Chondrocyte (in vitro differentiated cells): ENCODE measurements around the gene SH3YL1. TPM values are rescaled to one million over a fixed set of nuclear protein-coding genes. Genes with fewer than 3 reads are reported as not detected.

Experiments
- DNase-seq: peaks from one replicate; pipeline ENCODE4 v3.0.0; 2021; ENCODE audit warnings: mixed read lengths, low spot score
- H3K27ac Mint-ChIP-seq: one replicate; pipeline ENCODE4 v1.8.0; 2021; ENCODE audit warnings: mild to moderate bottlenecking, moderate library complexity, mixed read lengths; ENCODE audit not compliant: unreplicated experiment
- H3K27me3 Mint-ChIP-seq: 2 replicates; pipeline ENCODE4 v1.8.0; 2021; ENCODE audit warnings: low read depth, mixed read lengths
- H3K36me3 Mint-ChIP-seq: 2 replicates; pipeline ENCODE4 v1.8.0; 2021; ENCODE audit warnings: low read depth, mixed read lengths
- H3K4me1 Mint-ChIP-seq: 2 replicates; pipeline ENCODE4 v1.8.0; 2021; ENCODE audit warnings: low read depth, mild to moderate bottlenecking, mixed read lengths
- H3K4me3 Mint-ChIP-seq: one replicate; pipeline ENCODE4 v1.8.0; 2021; ENCODE audit warnings: mild to moderate bottlenecking, moderate library complexity, mixed read lengths; ENCODE audit not compliant: unreplicated experiment
- H3K9me3 Mint-ChIP-seq: 2 replicates; pipeline ENCODE4 v1.8.0; 2021; ENCODE audit warnings: low read depth, mixed read lengths
- total RNA-seq: library from RNA; stranded (reverse); gene quantifications from 3 replicates; pipeline ENCODE4 v1.2.1, GENCODE V29; 2021
- TF ChIP-seq, protein P1 (sequence below): fragments of 200-600 bp; sonication (generic); IDR thresholded peaks from 2 replicates; pipeline ENCODE4 v1.5.0; 2021; ENCODE audit warnings: antibody characterized with exemption, mild to moderate bottlenecking, moderate library complexity

The SH3YL1 gene
- total RNA-seq, 1 donor from 2014 or later = 36.1 TPM

- H3K4me3 Mint-ChIP-seq = no peak overlapping the region
- no peaks in the 10 kb centered on the region for H3K27me3 Mint-ChIP-seq
- no peak for DNase-seq
- H3K4me1 Mint-ChIP-seq = peaks cover 3% of the 10 kb centered on the region
- H3K9me3 Mint-ChIP-seq = no peaks in the 10 kb centered on the region
- TF ChIP-seq, protein P1, sequence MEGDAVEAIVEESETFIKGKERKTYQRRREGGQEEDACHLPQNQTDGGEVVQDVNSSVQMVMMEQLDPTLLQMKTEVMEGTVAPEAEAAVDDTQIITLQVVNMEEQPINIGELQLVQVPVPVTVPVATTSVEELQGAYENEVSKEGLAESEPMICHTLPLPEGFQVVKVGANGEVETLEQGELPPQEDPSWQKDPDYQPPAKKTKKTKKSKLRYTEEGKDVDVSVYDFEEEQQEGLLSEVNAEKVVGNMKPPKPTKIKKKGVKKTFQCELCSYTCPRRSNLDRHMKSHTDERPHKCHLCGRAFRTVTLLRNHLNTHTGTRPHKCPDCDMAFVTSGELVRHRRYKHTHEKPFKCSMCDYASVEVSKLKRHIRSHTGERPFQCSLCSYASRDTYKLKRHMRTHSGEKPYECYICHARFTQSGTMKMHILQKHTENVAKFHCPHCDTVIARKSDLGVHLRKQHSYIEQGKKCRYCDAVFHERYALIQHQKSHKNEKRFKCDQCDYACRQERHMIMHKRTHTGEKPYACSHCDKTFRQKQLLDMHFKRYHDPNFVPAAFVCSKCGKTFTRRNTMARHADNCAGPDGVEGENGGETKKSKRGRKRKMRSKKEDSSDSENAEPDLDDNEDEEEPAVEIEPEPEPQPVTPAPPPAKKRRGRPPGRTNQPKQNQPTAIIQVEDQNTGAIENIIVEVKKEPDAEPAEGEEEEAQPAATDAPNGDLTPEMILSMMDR = no peak
- H3K36me3 Mint-ChIP-seq = peaks cover 43% of the 10 kb centered on the region
- H3K27ac Mint-ChIP-seq = no peak overlapping the region
Measured at GRCh38 chr2:228518-229278, 35.1 kb downstream of the SH3YL1 start.

DNA sequence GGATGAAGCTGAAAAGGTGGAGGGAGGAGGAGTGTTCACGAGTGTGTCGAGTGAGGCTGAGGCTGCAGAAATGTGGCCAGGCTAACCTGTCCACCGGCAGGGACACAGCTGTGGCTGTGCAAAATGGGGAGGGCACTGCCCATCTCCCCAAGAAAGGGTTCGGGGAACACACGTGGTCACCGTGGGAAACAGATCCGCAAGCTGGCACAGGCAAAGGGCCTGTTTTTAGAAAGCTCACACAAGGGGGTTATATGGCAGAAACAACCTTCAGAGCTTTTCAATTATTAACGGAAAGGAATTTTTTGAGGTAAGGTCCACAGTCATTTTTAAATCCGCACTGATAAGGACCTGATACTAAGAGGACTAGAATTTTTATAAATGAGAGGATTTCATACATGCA is 35.7 kb downstream of the SH3YL1 start:
- Mint-ChIP-seq H3K27ac (no peak overlapping the region), H3K9me3 (no peaks in the 10 kb centered on the region), H3K4me1 (peaks cover 3% of the 10 kb centered on the region), H3K36me3 (peaks cover 47% of the 10 kb centered on the region), H3K4me3 (no peak overlapping the region), H3K27me3 (no peaks in the 10 kb centered on the region)
- TF ChIP-seq, protein P1 = no peak
- no peak for DNase-seq

DNA sequence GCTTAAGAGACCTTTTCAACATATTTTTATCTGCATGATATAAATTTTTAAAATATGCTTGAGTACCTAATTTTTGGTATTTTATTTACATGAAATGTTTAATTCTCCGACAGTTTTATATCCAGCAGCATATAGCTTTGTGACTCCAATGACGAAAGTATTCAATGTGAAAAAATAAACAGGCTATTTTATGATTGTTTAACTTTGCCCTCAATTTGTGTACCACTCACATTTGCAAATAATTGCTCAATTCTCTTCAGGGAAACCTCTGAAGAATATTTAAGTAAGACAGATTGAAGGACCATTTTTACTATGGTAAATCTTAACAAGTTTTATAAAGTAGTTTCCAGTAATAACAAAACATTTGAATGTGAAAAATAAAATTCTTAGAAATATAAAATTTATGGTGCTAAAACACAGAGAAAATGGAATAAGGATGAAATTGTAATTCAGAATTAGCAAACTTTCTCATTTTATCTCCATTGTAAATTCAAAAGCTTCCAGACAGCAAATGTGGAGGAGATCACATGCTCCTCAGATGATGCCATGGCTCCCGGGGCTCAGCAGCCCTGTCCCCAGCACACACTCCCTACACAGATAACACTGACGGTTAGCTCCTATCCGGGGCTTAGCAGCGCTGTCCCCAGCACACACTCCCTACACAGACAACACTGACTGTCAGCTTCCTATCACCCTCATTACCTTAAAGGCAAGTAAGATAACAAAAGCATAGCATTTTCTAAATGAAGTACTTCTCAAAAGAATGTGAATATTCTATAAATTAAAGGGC is 39.7 kb downstream of the SH3YL1 start:
- H3K27ac Mint-ChIP-seq = no peak overlapping the region
- H3K9me3 Mint-ChIP-seq = no peaks in the 10 kb centered on the region
- H3K4me3 Mint-ChIP-seq = no peak overlapping the region
- TF ChIP-seq, protein P1 = no peak
- peaks cover 46% of the 10 kb centered on the region for H3K36me3 Mint-ChIP-seq
- H3K4me1 Mint-ChIP-seq = no peaks in the 10 kb centered on the region
- no peak for DNase-seq
- no peaks in the 10 kb centered on the region for H3K27me3 Mint-ChIP-seq

- DNase-seq = no peak
- TF ChIP-seq, protein P1 = no peak
- Mint-ChIP-seq H3K4me3 (no peak overlapping the region), H3K9me3 (no peaks in the 10 kb centered on the region), H3K27ac (no peak overlapping the region), H3K36me3 (peaks cover 43% of the 10 kb centered on the region), H3K4me1 (no peaks in the 10 kb centered on the region), H3K27me3 (no peaks in the 10 kb centered on the region)
Measured at GRCh38 chr2:223451-223850, 40.4 kb downstream of the SH3YL1 start.

- Mint-ChIP-seq H3K27me3 (no peaks in the 10 kb centered on the region), H3K36me3 (peaks cover 14% of the 10 kb centered on the region), H3K9me3 (peaks cover 12% of the 10 kb centered on the region), H3K4me3 (no peak overlapping the region), H3K27ac (no peak overlapping the region), H3K4me1 (no peaks in the 10 kb centered on the region)
- TF ChIP-seq, protein P1 = no peak
- no peak for DNase-seq
Measured at GRCh38 chr2:216068-216467, 47.8 kb downstream of the SH3YL1 start.
